ENCODE results near the gene SLC26A4. TPM values are rescaled to one million over a fixed set of nuclear protein-coding genes. Genes with fewer than 3 reads are reported as not detected.
A peak's percentile ranks its signal among the peaks of the same experiment; 100 is the strongest.

Gene SLC26A4
- total RNA-seq, 1 experiment from 2014 or later, result 0.66 TPM

DNA sequence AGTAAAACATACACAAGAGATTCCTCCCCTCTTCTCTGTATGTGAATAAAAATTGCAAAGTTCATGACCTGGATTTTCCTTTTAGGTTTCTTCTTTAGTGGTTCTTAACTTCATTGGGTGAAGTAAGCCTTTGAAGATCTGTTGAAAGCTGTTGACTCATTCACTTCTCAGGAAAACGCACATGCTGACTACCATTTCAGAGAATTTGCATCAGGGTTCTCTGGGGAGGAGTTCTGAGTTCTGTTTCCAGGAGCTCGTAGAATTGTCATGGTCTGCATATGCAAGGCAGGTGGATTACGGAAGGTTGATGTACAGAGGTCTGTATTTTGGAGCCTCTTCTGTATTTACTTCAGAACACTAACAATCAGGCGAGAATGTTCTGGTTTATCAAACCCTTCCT lies 962 bp upstream of the SLC26A4 start:
- intact Hi-C loops (cut with micrococcal nuclease), result no loop called here
- H3K9me3 ChIP-seq (ENCODE audit: control insufficient read depth in 1 of 2, insufficient read depth in 1 of 2, low read depth in 1 of 2, low read length in 2 of 2), result no peaks in the 10 kb centered on the region
- H4K20me1 ChIP-seq (ENCODE audit: insufficient read depth), result no peaks in the 10 kb centered on the region
- H3K9ac ChIP-seq (ENCODE audit: low read length), result no peak overlapping the region
- TF ChIP-seq CBX3 (IDR thresholded peaks at IDR 0.05; ENCODE audit: low read depth) (no peak), SP1 (IDR thresholded peaks at IDR 0.05; ENCODE audit: low read depth) (0 out of 2 replicates have a peak, but pooled peaks have one; percentile 30), FOSL1 (IDR thresholded peaks at IDR 0.05; ENCODE audit: low read depth) (peak; percentile 48), MAX (IDR thresholded peaks at IDR 0.05) (peak; percentile 65), CEBPB (IDR thresholded peaks at IDR 0.05; ENCODE audit: low read depth) (peak; percentile 69), JUND (IDR thresholded peaks at IDR 0.05) (peak; percentile 42; the same call in 1 of the 2 replicates), TCF7L2 (IDR thresholded peaks at IDR 0.05; ENCODE audit: borderline replicate concordance, extremely low read depth, insufficient read depth, insufficient read length) (peak; percentile 51), SIN3A (IDR thresholded peaks at IDR 0.05; ENCODE audit: low read depth) (no peak)
- H3K9me2 ChIP-seq (ENCODE audit: insufficient read depth), result no peaks in the 10 kb centered on the region
- peak overlapping the region; percentile 22; the same call in 1 of the 2 replicates for H3K4me2 ChIP-seq (ENCODE audit: low read length)
- peaks cover 0 to 16% of the 10 kb centered on the region in 2 experiments; a peak in 2 of 4 replicates for H3K4me1 ChIP-seq (ENCODE audit: control insufficient read depth in 1 of 2, insufficient read depth in 2 of 2, low read length in 2 of 2)
- H3K4me3 ChIP-seq (replicated peaks in 1 of 2; ENCODE audit: low read depth in 1 of 2, low read length in 2 of 2), result no peak overlapping the region
- ChIA-PET POLR2A (no interaction called here), RAD21 (ENCODE audit: low non-redundant PET in 1 of 2, low total read pairs in 2 of 2, uncharacterized antibody in 2 of 2, unreplicated experiment in 2 of 2) (no interaction called here), CTCF (no interaction called here)
- ATAC-seq (peak; percentile 52; the same call in 1 of the 2 replicates), DNase-seq (ENCODE audit: low read depth, low spot score) (peak; percentile 52)
- no TSS peak for BruUV-seq (replicated peaks)
- H3K27ac ChIP-seq (ENCODE audit: low read depth, low read length), result no peak overlapping the region
- H3K79me2 ChIP-seq (ENCODE audit: insufficient read depth, low read length), result no peaks in the 10 kb centered on the region
- H2AFZ ChIP-seq (ENCODE audit: low read depth, low read length, poor library complexity, severe bottlenecking), result no peak overlapping the region
- H3K27me3 ChIP-seq (ENCODE audit: insufficient read depth, low read length), result no peaks in the 10 kb centered on the region
- no peaks in the 10 kb centered on the region for H3K36me3 ChIP-seq (ENCODE audit: control insufficient read depth in 1 of 2, insufficient read depth in 2 of 2, low read length in 2 of 2)

GRCh38 chr7:107661081-107661864 lies 645 bp downstream of the SLC26A4 start:
- no peak overlapping the region for H2AFZ ChIP-seq (ENCODE audit: low read depth, low read length, poor library complexity, severe bottlenecking)
- intact Hi-C loops (cut with micrococcal nuclease), result no loop called here
- no peak for TF ChIP-seq POLR2A (IDR thresholded peaks at IDR 0.05; ENCODE audit: borderline replicate concordance, extremely low read depth, insufficient read depth, insufficient read length)
- no peak for TF ChIP-seq ZNF274 (IDR thresholded peaks at IDR 0.05; ENCODE audit: low read depth, low read length)
- no peak for TF ChIP-seq EZH2phosphoT487 (IDR thresholded peaks at IDR 0.05; ENCODE audit: borderline replicate concordance)
- TF ChIP-seq CBX3 (IDR thresholded peaks at IDR 0.05; ENCODE audit: low read depth), result no peak
- no peak for TF ChIP-seq YY1 (IDR thresholded peaks at IDR 0.05; ENCODE audit: extremely low read depth, insufficient replicate concordance, low read depth, low read length)
- TF ChIP-seq REST (IDR thresholded peaks at IDR 0.05; ENCODE audit: low read depth), result no peak
- TF ChIP-seq JUND (IDR thresholded peaks at IDR 0.05), result no peak
- TF ChIP-seq ZBTB33 (IDR thresholded peaks at IDR 0.05; ENCODE audit: extremely low read depth, insufficient replicate concordance, low read length), result no peak

More at GRCh38 chr7:107661081-107661864, 645 bp downstream of the SLC26A4 start:
- Histone ChIP-seq H3K79me2 (ENCODE audit: insufficient read depth, low read length) (no peaks in the 10 kb centered on the region), H3K9me2 (ENCODE audit: insufficient read depth) (no peaks in the 10 kb centered on the region), H3K27ac (ENCODE audit: low read depth, low read length) (no peak overlapping the region), H3K36me3 (ENCODE audit: control insufficient read depth in 1 of 2, insufficient read depth in 2 of 2, low read length in 2 of 2) (no peaks in the 10 kb centered on the region), H3K27me3 (ENCODE audit: insufficient read depth, low read length) (no peaks in the 10 kb centered on the region), H3K9me3 (ENCODE audit: control insufficient read depth in 1 of 2, insufficient read depth in 1 of 2, low read depth in 1 of 2, low read length in 2 of 2) (no peaks in the 10 kb centered on the region), H4K20me1 (ENCODE audit: insufficient read depth) (no peaks in the 10 kb centered on the region), H3K4me1 (ENCODE audit: control insufficient read depth in 1 of 2, insufficient read depth in 2 of 2, low read length in 2 of 2) (peaks cover 0 to 16% of the 10 kb centered on the region in 2 experiments; a peak in 2 of 4 replicates), H3K4me2 (ENCODE audit: low read length) (no peak overlapping the region), H3K9ac (ENCODE audit: low read length) (no peak overlapping the region), H3K4me3 (replicated peaks in 1 of 2; ENCODE audit: low read depth in 1 of 2, low read length in 2 of 2) (no peak overlapping the region)
- no peak for ATAC-seq
- CTCF ChIA-PET, result no interaction called here
- POLR2A ChIA-PET, result no interaction called here
- BruUV-seq (replicated peaks), result no TSS peak
- no peak for DNase-seq (ENCODE audit: low read depth, low spot score)
- RAD21 ChIA-PET (ENCODE audit: low non-redundant PET in 1 of 2, low total read pairs in 2 of 2, uncharacterized antibody in 2 of 2, unreplicated experiment in 2 of 2), result no interaction called here
